Measurements from ENCODE around the gene PSMC3.
A peak's percentile ranks its signal among the peaks of the same experiment; 100 is the strongest.

Gene PSMC3

DNA sequence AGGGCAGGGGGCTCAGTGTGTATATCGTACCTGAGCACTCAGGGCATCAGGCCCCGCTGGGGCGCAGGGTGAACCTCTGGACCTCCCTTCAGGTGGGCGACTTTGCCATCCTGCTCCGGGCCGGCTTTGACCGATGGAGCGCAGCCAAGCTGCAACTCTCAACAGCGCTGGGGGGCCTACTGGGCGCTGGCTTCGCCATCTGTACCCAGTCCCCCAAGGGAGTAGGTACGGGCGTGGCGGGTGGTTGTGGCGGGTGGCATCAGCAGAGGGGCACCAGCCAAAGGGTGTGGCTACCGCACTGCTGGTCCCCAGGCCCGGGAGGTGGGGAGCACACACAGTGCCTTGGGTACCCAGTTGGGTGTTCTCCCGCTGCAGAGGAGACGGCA is 11.6 kb downstream of the PSMC3 start:
- no peak overlapping the region for H3K4me3 ChIP-seq (ENCODE audit: low read depth, low read length)
- H3K27me3 ChIP-seq (ENCODE audit: insufficient read depth, low read depth, severe bottlenecking) = no peaks in the 10 kb centered on the region
- TF ChIP-seq, protein P1, sequence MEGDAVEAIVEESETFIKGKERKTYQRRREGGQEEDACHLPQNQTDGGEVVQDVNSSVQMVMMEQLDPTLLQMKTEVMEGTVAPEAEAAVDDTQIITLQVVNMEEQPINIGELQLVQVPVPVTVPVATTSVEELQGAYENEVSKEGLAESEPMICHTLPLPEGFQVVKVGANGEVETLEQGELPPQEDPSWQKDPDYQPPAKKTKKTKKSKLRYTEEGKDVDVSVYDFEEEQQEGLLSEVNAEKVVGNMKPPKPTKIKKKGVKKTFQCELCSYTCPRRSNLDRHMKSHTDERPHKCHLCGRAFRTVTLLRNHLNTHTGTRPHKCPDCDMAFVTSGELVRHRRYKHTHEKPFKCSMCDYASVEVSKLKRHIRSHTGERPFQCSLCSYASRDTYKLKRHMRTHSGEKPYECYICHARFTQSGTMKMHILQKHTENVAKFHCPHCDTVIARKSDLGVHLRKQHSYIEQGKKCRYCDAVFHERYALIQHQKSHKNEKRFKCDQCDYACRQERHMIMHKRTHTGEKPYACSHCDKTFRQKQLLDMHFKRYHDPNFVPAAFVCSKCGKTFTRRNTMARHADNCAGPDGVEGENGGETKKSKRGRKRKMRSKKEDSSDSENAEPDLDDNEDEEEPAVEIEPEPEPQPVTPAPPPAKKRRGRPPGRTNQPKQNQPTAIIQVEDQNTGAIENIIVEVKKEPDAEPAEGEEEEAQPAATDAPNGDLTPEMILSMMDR (IDR thresholded peaks at IDR 0.05; ENCODE audit: low read depth, low read length) = no peak
- H3K27ac ChIP-seq = no peak overlapping the region
- H3K36me3 ChIP-seq = peaks cover 24% of the 10 kb centered on the region
- DNase-seq = no peak
- no peaks in the 10 kb centered on the region for H3K9me3 ChIP-seq (ENCODE audit: severe bottlenecking)

DNA sequence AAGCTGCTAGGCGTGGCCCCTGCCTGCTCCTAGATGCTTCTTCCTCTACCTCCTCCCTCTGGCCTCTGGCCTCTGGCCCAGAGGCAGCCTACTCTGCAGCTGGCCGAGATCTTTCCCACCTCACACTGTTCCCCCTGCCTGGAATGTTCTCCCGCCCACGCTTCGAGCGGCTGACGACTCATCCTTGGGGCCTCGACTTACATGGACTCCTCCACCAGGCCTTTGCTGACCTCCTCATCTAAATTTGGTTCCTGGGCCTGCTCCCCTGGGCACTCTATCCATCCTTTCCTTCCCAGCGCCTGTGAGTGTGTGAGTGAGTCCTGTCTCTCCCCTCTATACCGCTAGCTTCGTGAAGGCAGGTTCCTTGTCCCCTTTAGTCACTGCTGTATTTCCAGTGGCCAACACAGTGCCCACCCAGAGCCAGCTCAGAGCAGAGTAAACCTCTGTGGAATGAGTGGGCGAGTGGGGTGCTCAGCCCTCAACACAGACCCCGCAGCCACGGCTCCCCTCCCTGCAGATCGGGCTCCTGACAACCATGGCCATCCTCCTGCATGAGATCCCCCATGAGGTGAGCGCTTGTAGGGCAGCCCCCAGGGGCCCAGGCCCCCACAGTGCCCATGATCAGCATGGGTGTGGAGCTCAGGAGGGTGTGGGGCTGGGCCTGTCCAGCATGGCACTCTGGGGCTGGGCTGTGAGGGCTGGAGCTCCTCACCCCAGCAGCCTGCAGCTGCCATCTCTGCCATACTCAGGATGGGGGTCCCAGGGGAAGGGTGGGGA is 12.1 kb downstream of the PSMC3 start:
- no peaks in the 10 kb centered on the region for H3K27me3 ChIP-seq (ENCODE audit: insufficient read depth, low read depth, severe bottlenecking)
- H3K36me3 ChIP-seq = peaks cover 20% of the 10 kb centered on the region
- H3K9me3 ChIP-seq (ENCODE audit: severe bottlenecking) = no peaks in the 10 kb centered on the region
- no peak for DNase-seq
- H3K4me3 ChIP-seq (ENCODE audit: low read depth, low read length) = no peak overlapping the region
- TF ChIP-seq, protein P1 (IDR thresholded peaks at IDR 0.05; ENCODE audit: low read depth, low read length) = no peak
- no peak overlapping the region for H3K27ac ChIP-seq

DNA sequence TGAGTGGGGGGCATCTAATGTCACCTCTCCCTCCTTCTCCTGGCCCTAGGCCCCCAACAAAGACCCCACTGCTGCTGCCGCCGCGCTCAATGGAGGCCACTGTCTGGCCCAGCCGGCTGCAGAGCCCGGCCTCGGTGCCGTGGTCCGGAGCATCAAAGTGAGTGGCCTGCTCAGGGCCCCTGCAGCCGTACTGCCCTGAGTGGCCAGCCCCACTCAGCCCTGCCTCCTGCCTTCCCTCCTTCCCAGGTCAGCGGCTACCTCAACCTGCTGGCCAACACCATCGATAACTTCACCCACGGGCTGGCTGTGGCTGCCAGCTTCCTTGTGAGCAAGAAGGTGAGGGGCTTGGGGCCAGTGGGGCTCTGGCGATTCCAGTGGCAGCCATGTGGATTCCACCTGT is 12.9 kb downstream of the PSMC3 start:
- Histone ChIP-seq H3K9me3 (ENCODE audit: severe bottlenecking) (no peaks in the 10 kb centered on the region), H3K27ac (no peak overlapping the region), H3K27me3 (ENCODE audit: insufficient read depth, low read depth, severe bottlenecking) (no peaks in the 10 kb centered on the region), H3K36me3 (peaks cover 12% of the 10 kb centered on the region), H3K4me3 (ENCODE audit: low read depth, low read length) (no peak overlapping the region)
- DNase-seq = no peak
- TF ChIP-seq, protein P1 (IDR thresholded peaks at IDR 0.05; ENCODE audit: low read depth, low read length) = no peak

DNA sequence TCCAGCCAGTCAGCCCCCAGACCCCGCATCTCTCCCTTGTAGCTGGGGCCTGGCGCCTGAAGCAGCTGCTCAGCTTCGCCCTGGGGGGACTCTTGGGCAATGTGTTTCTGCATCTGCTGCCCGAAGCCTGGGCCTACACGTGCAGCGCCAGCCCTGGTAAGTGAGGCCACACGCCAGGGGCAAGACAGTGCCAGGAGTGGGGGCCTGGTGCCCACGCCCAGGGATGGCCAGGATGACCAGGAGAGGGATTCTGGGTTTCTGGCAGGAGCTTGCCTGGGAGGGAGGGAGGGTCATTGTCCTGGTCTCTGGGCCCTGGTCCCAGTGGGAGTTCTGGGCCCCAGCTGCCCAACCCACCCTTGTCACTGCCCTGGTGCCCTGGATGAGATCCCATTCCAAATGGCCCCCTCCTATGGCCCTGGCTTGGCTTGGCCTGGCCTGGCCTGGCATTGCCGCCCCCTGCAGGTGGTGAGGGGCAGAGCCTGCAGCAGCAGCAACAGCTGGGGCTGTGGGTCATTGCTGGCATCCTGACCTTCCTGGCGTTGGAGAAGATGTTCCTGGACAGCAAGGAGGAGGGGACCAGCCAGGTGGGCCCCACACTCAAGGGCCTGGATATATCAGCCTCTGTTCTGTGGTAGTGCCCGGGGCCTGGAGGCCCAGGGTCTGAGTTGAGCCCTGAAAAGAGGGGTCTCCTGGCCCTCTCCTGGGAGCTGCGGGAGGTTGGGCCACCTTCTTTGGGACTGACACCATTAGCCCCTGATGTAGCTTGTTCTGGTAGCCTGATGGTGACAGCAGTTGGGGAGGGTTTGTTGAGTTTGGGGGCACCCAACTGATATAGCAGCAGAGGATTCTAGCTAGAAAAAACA is 14.1 kb downstream of the PSMC3 start:
- TF ChIP-seq, protein P1 (IDR thresholded peaks at IDR 0.05; ENCODE audit: low read depth, low read length) = peak; percentile 90
- H3K36me3 ChIP-seq = peaks cover 2% of the 10 kb centered on the region
- H3K27me3 ChIP-seq (ENCODE audit: insufficient read depth, low read depth, severe bottlenecking) = no peaks in the 10 kb centered on the region
- no peak overlapping the region for H3K4me3 ChIP-seq (ENCODE audit: low read depth, low read length)
- DNase-seq = peak; percentile 72
- H3K9me3 ChIP-seq (ENCODE audit: severe bottlenecking) = no peaks in the 10 kb centered on the region
- H3K27ac ChIP-seq = no peak overlapping the region

DNA sequence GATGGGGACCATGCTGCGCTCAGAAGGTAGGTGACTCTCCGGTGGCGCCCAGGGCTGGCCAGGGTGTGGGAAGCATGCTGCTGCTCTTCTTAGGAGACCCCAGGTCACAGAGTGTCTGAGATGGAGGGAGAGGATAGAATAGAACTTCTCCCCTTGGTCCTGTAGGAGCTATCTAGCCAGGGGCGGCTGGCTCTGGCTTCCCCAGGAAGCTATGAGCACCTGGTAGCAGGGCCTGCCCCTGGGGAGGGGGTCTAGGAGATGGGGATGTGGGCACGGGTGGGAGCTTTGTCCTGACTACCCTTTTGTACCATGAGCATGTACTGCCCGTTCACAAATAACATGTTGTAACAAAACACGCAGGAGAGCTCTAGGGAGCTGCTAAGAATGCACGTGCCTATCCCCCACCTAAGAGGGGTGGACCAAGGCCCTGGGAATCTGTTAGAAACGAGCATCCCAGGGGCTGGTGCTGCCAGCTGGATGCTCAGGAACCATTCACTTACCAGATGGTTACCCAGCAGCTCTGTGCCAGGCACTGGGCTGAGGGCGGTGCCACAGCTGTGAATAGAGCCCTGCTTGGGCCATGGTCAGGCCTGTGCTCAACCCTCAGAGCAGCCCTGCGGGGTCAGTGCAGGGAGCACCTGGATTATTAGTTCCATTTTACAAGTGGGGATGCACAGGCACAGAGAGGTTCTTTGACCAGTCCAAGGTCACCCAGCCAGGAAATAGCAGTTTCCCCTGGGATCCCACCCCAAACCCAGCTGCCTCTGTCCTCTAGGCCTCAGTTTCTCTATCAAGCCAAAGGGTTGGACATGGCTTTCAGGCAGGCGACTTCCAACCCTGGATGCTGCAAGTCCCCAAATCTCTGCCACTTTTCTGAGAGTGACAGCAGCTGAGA is 15.6 kb downstream of the PSMC3 start:
- DNase-seq = no peak
- Histone ChIP-seq H3K27me3 (ENCODE audit: insufficient read depth, low read depth, severe bottlenecking) (no peaks in the 10 kb centered on the region), H3K4me3 (ENCODE audit: low read depth, low read length) (no peak overlapping the region), H3K27ac (no peak overlapping the region), H3K36me3 (peaks cover 2% of the 10 kb centered on the region), H3K9me3 (ENCODE audit: severe bottlenecking) (no peaks in the 10 kb centered on the region)
- TF ChIP-seq, protein P1 (IDR thresholded peaks at IDR 0.05; ENCODE audit: low read depth, low read length) = no peak

Measured in WERI-Rb-1 (cell line).